ENCODE results near the gene ZNF830. TPM values are rescaled to one million over a fixed set of nuclear protein-coding genes. Genes with fewer than 3 reads are reported as not detected.
"Not testable (repeated sequence)": the region's sequence is repeated elsewhere in the genome, so short reads cannot be mapped to it uniquely, and the experiment has no call there.

Gene ZNF830
- total and polyA plus RNA-seq, 9 donors, result 13.2 to 29.0 (median 19.0) TPM

- Histone ChIP-seq H3K27ac (no peak overlapping the region), H3K27me3 (no peaks in the 10 kb centered on the region), H3K9me3 (no peaks in the 10 kb centered on the region), H3K4me3 (no peak overlapping the region), H3K36me3 (no peaks in the 10 kb centered on the region), H3K4me1 (ENCODE audit: insufficient read depth) (no peaks in the 10 kb centered on the region)
- no peak for DNase-seq
- intact Hi-C loops (cut with DNase I), result no loop called here
- no peak for TF ChIP-seq POLR2A (IDR thresholded peaks at IDR 0.05)
- WGBS, 3 donors, result 92 to 95% (median 94%) methylated on average over 4 of the region's 4 CpGs
Measured at GRCh38 chr17:34920676-34921075, 40.7 kb upstream of the ZNF830 start.

GRCh38 chr17:34926661-34927060, 34.7 kb upstream of the ZNF830 start:
- Histone ChIP-seq H3K4me3 (no peak overlapping the region), H3K27ac (no peak overlapping the region), H3K4me1 (ENCODE audit: insufficient read depth) (no peaks in the 10 kb centered on the region), H3K36me3 (no peaks in the 10 kb centered on the region), H3K9me3 (no peaks in the 10 kb centered on the region), H3K27me3 (no peaks in the 10 kb centered on the region)
- intact Hi-C loops (cut with DNase I), result no loop called here
- DNase-seq, result no peak
- no peak for TF ChIP-seq EP300 (IDR thresholded peaks at IDR 0.05)
- TF ChIP-seq, protein P1, sequence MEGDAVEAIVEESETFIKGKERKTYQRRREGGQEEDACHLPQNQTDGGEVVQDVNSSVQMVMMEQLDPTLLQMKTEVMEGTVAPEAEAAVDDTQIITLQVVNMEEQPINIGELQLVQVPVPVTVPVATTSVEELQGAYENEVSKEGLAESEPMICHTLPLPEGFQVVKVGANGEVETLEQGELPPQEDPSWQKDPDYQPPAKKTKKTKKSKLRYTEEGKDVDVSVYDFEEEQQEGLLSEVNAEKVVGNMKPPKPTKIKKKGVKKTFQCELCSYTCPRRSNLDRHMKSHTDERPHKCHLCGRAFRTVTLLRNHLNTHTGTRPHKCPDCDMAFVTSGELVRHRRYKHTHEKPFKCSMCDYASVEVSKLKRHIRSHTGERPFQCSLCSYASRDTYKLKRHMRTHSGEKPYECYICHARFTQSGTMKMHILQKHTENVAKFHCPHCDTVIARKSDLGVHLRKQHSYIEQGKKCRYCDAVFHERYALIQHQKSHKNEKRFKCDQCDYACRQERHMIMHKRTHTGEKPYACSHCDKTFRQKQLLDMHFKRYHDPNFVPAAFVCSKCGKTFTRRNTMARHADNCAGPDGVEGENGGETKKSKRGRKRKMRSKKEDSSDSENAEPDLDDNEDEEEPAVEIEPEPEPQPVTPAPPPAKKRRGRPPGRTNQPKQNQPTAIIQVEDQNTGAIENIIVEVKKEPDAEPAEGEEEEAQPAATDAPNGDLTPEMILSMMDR (IDR thresholded peaks at IDR 0.05), result no peak
- no peak for TF ChIP-seq POLR2A (IDR thresholded peaks at IDR 0.05)
- WGBS, 3 donors, result 86 to 98% (median 92%) methylated on average over 3 of the region's 3 CpGs

- intact Hi-C loops (cut with DNase I), result no loop called here
- no peaks in the 10 kb centered on the region for H3K4me1 ChIP-seq (ENCODE audit: insufficient read depth)
- TF ChIP-seq, protein P1 (IDR thresholded peaks at IDR 0.05), result no peak
- no peak for TF ChIP-seq EP300 (IDR thresholded peaks at IDR 0.05)
- TF ChIP-seq POLR2A (IDR thresholded peaks at IDR 0.05), result no peak
- no peak for DNase-seq
- H3K27ac ChIP-seq, result no peak overlapping the region
- no peaks in the 10 kb centered on the region for H3K9me3 ChIP-seq
- H3K36me3 ChIP-seq, result no peaks in the 10 kb centered on the region
- H3K4me3 ChIP-seq, result no peak overlapping the region
- H3K27me3 ChIP-seq, result no peaks in the 10 kb centered on the region
Measured at GRCh38 chr17:34930283-34930682, 31.1 kb upstream of the ZNF830 start.

- WGBS, 3 donors, result 91 to 97% (median 93%) methylated on average over 4 of the region's 4 CpGs
- intact Hi-C loops (cut with DNase I); DNase-seq: not testable (repeated sequence)
Measured at GRCh38 chr17:34950780-34951179, 10.6 kb upstream of the ZNF830 start.

GRCh38 chr17:34958438-34958837, 2.9 kb upstream of the ZNF830 start:
- no peaks in the 10 kb centered on the region for H3K9me3 ChIP-seq
- H3K4me1 ChIP-seq (ENCODE audit: insufficient read depth), result peaks cover 5% of the 10 kb centered on the region
- no peaks in the 10 kb centered on the region for H3K36me3 ChIP-seq
- TF ChIP-seq EP300 (IDR thresholded peaks at IDR 0.05), result no peak
- TF ChIP-seq, protein P1 (IDR thresholded peaks at IDR 0.05), result no peak
- no peak for TF ChIP-seq POLR2A (IDR thresholded peaks at IDR 0.05)
- no peak for DNase-seq
- WGBS, 3 donors, result 56 to 84% (median 73%) methylated on average over 1 of the region's 1 CpG
- intact Hi-C loops (cut with DNase I), result no loop called here
- no peak overlapping the region for H3K4me3 ChIP-seq
- H3K27ac ChIP-seq, result no peak overlapping the region
- H3K27me3 ChIP-seq, result no peaks in the 10 kb centered on the region

More at GRCh38 chr17:34950780-34951179, 10.6 kb upstream of the ZNF830 start:
- H3K27me3 ChIP-seq; H3K4me3 ChIP-seq; H3K4me1 ChIP-seq (ENCODE audit: insufficient read depth); H3K9me3 ChIP-seq; H3K36me3 ChIP-seq; H3K27ac ChIP-seq: not testable (repeated sequence)

- TF ChIP-seq EP300 (IDR thresholded peaks at IDR 0.05), result no peak
- TF ChIP-seq POLR2A (IDR thresholded peaks at IDR 0.05), result no peak
- TF ChIP-seq, protein P1 (IDR thresholded peaks at IDR 0.05), result no peak
- Histone ChIP-seq H3K9me3 (no peaks in the 10 kb centered on the region), H3K4me1 (ENCODE audit: insufficient read depth) (no peaks in the 10 kb centered on the region), H3K27me3 (no peaks in the 10 kb centered on the region), H3K27ac (no peak overlapping the region), H3K4me3 (no peak overlapping the region), H3K36me3 (no peaks in the 10 kb centered on the region)
- WGBS, 3 donors, result 32 to 62% (median 59%) methylated on average over 2 of the region's 2 CpGs
- intact Hi-C loops (cut with DNase I), result no loop called here
- no peak for DNase-seq
Measured at GRCh38 chr17:34974179-34974578, 12.8 kb downstream of the ZNF830 start.

Data from ovary (tissue), 9 donors.